GM23338 (cell line): Measurements from ENCODE around the gene SOX12. TPM values are rescaled to one million over a fixed set of nuclear protein-coding genes. Genes with fewer than 3 reads are reported as not detected.

Experiments
- ATAC-seq: fragments of 200-7000 bp; cut with Tn5 transposase; 3 replicates; pipeline ENCODE4 v1.9.1; 2020
- DNase-seq: peaks from one replicate; pipeline ENCODE4 v3.0.0-alpha.2; 2015; ENCODE audit warnings: low spot score
- H2AFZ ChIP-seq: fragments of 200-600 bp; sonication (generic); 2 replicates; pipeline ENCODE4 v1.8.0; 2016; ENCODE audit warnings: antibody characterized with exemption, mild to moderate bottlenecking, moderate library complexity
- H3F3A ChIP-seq: fragments of 200-600 bp; sonication (generic); replicated peaks from 2 replicates; pipeline ENCODE4 v1.8.0; 2017; ENCODE audit warnings: antibody characterized with exemption, mixed run types, low read depth
- H3K27ac ChIP-seq: fragments of 200-600 bp; sonication (generic); 2 replicates; pipeline ENCODE4 v1.6.1; 2016; ENCODE audit warnings: low read depth
- H3K27me3 ChIP-seq: fragments of 200-600 bp; sonication (generic); 2 replicates; pipeline ENCODE4 v1.8.0; 2016; ENCODE audit warnings: mild to moderate bottlenecking, mixed run types, moderate library complexity; ENCODE audit not compliant: insufficient read depth
- H3K36me3 ChIP-seq: fragments of 200-600 bp; sonication (generic); 2 replicates; pipeline ENCODE4 v1.8.0; 2016; ENCODE audit warnings: mild to moderate bottlenecking; ENCODE audit not compliant: insufficient read depth
- H3K4me1 ChIP-seq: fragments of 200-600 bp; sonication (generic); 2 replicates; pipeline ENCODE4 v1.8.0; 2016; ENCODE audit warnings: mild to moderate bottlenecking, moderate library complexity; ENCODE audit not compliant: insufficient read depth
- H3K4me2 ChIP-seq: fragments of 200-600 bp; sonication (generic); 2 replicates; pipeline ENCODE4 v1.7.1; 2017; ENCODE audit warnings: mixed run types
- H3K4me3 ChIP-seq: fragments of 200-600 bp; sonication (generic); 2 replicates; pipeline ENCODE4 v1.6.1; 2016; ENCODE audit warnings: mixed run types
- H3K79me2 ChIP-seq: fragments of 200-600 bp; sonication (generic); replicated peaks from 2 replicates; pipeline ENCODE4 v1.8.0; 2017; ENCODE audit warnings: mild to moderate bottlenecking; ENCODE audit not compliant: insufficient read depth
- H3K9me2 ChIP-seq: fragments of 200-600 bp; sonication (generic); 2 replicates; pipeline ENCODE4 v1.8.0; 2017; ENCODE audit not compliant: insufficient read depth
- H4K20me1 ChIP-seq: fragments of 200-600 bp; sonication (generic); replicated peaks from 2 replicates; pipeline ENCODE4 v1.8.0; 2017; ENCODE audit warnings: mild to moderate bottlenecking; ENCODE audit not compliant: insufficient read depth
- H3K27ac Mint-ChIP-seq: 2 replicates; pipeline ENCODE4 v1.8.0; 2020; ENCODE audit warnings: inconsistent platforms, mild to moderate bottlenecking, moderate library complexity, mixed read lengths
- H3K27me3 Mint-ChIP-seq: 3 replicates; pipeline ENCODE4 v1.8.0; 2022; ENCODE audit warnings: low read depth, mild to moderate bottlenecking, moderate library complexity, mixed read lengths, inconsistent platforms; ENCODE audit not compliant: insufficient read depth, poor library complexity
- H3K36me3 Mint-ChIP-seq: 3 replicates; pipeline ENCODE4 v1.8.0; 2021; ENCODE audit warnings: low read depth, mild to moderate bottlenecking, inconsistent platforms, moderate library complexity, mixed read lengths
- H3K4me1 Mint-ChIP-seq: 3 replicates; pipeline ENCODE4 v1.8.0; 2020; ENCODE audit warnings: mild to moderate bottlenecking, inconsistent platforms, mixed read lengths
- H3K4me3 Mint-ChIP-seq: 3 replicates; pipeline ENCODE4 v1.8.0; 2021; ENCODE audit warnings: moderate library complexity, mild to moderate bottlenecking, inconsistent platforms, mixed read lengths
- H3K9me3 Mint-ChIP-seq: 3 replicates; pipeline ENCODE4 v1.8.0; 2020; ENCODE audit warnings: moderate library complexity, mild to moderate bottlenecking, inconsistent platforms, mixed read lengths
- CREB1 ChIP-seq: fragments of 250-450 bp; sonication (Bioruptor Pico); IDR thresholded peaks from 2 replicates; pipeline ENCODE4 v1.5.0; 2020; ENCODE audit warnings: low read depth, mild to moderate bottlenecking, moderate library complexity
- CTCF ChIP-seq, 2 experiments: fragments of 200-600 bp in 1 of 2; sonication (generic) in 1 of 2; conservative IDR thresholded peaks; 2 replicates each; pipeline versions ENCODE4 v1.5.1 to v1.6.1; 2016 to 2017; ENCODE audit warnings: antibody characterized with exemption in 2 of 2, low read depth in 2 of 2, mild to moderate bottlenecking in 2 of 2, moderate library complexity in 1 of 2
- EZH2 ChIP-seq: fragments of 200-600 bp; sonication (generic); IDR thresholded peaks from one replicate; pipeline ENCODE4 v1.8.0; 2017; ENCODE audit warnings: antibody characterized with exemption, mild to moderate bottlenecking, low read depth; ENCODE audit not compliant: unreplicated experiment
- EZH2phosphoT487 ChIP-seq: fragments of 200-600 bp; sonication (generic); IDR thresholded peaks from one replicate; pipeline ENCODE4 v1.8.1; 2018; ENCODE audit warnings: antibody characterized with exemption; ENCODE audit not compliant: unreplicated experiment
- JUNB ChIP-seq: IDR thresholded peaks from one replicate; pipeline ENCODE4 v1.6.1; 2016; ENCODE audit warnings: antibody characterized with exemption; ENCODE audit not compliant: unreplicated experiment
- NANOG ChIP-seq: IDR thresholded peaks from 2 replicates; pipeline ENCODE4 v1.6.1; 2016; ENCODE audit warnings: antibody characterized with exemption, borderline replicate concordance
- POLR2AphosphoS5 ChIP-seq: IDR thresholded peaks from 2 replicates; pipeline ENCODE4 v1.6.1; 2016; ENCODE audit warnings: antibody characterized with exemption, low read depth
- STAT1 ChIP-seq: IDR thresholded peaks from one replicate; pipeline ENCODE4 v1.6.1; 2016; ENCODE audit warnings: antibody characterized with exemption; ENCODE audit not compliant: unreplicated experiment
- ZNF114 ChIP-seq: fragments of 250-450 bp; sonication (Bioruptor Pico); IDR thresholded peaks from 2 replicates; pipeline ENCODE4 v1.5.0; 2020; ENCODE audit warnings: mild to moderate bottlenecking, moderate library complexity
- ZNF331 ChIP-seq: fragments of 250-450 bp; sonication (Bioruptor Pico); IDR thresholded peaks from 2 replicates; pipeline ENCODE4 v1.5.0; 2020; ENCODE audit warnings: low read depth, mild to moderate bottlenecking, moderate library complexity
- ZNF462 ChIP-seq: fragments of 250-450 bp; sonication (Bioruptor Pico); IDR thresholded peaks from 2 replicates; pipeline ENCODE4 v1.5.0; 2020; ENCODE audit warnings: mild to moderate bottlenecking, moderate library complexity
- polyA plus RNA-seq: library from polyadenylated mRNA; unstranded; fragments of >200 nt; fragmentation: Nextera tagmentation; extraction: Ambion mirVana; gene quantifications from 2 replicates; pipeline ENCODE4 v1.2.1, GENCODE V29; 2016
- total RNA-seq: library from RNA; depleted of rRNA; stranded (reverse); fragments of >200 nt; shearing (Covaris generic); gene quantifications from 2 replicates; pipeline ENCODE4 v1.2.3, GENCODE V29; 2014
- TF ChIP-seq, protein P1 (sequence below): IDR thresholded peaks from 2 replicates; pipeline ENCODE4 v1.6.1; 2016; ENCODE audit warnings: antibody characterized with exemption
- TF ChIP-seq, protein P2 (sequence below): IDR thresholded peaks from one replicate; pipeline ENCODE4 v1.6.1; 2018; ENCODE audit warnings: antibody characterized with exemption; ENCODE audit not compliant: unreplicated experiment

SOX12 gene
- total and polyA plus RNA-seq, 2 experiments from 2014 or later, result 14.1 to 32.0 TPM

DNA sequence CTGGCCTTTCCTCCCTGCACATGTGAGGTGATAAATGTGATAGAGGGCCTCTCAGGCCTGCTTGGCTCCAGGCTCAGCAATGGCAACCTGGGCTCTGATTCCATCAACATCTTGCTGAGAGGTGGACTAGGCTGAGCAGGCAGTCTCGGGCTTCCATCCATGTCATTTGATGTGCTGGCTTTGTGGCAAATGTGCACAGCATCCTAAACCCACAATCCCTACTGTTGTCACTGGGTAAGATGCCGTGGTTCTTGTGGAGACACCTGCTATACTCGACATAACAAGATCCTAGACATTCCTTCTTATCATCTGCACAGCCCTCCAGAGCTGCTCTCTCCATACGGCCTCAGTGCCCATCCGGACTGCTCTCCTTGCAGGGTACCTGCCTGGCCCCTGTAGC is 30.8 kb upstream of the SOX12 start:
- Histone ChIP-seq H3K27me3 (peaks cover 37% of the 10 kb centered on the region), H3F3A (peaks cover 22% of the 10 kb centered on the region), H3K4me2 (no peak overlapping the region), H3K79me2 (peaks cover 34% of the 10 kb centered on the region), H3K4me3 (no peak overlapping the region), H4K20me1 (peaks cover 5% of the 10 kb centered on the region; the same call in 1 of the 2 replicates), H3K27ac (no peak overlapping the region), H2AFZ (no peak overlapping the region), H3K4me1 (peaks cover 30% of the 10 kb centered on the region), H3K36me3 (no peaks in the 10 kb centered on the region), H3K9me2 (no peaks in the 10 kb centered on the region)
- no peak overlapping the region for H3K27ac Mint-ChIP-seq
- no peak overlapping the region; the same call in 2 of the 3 replicates for H3K4me3 Mint-ChIP-seq
- peaks cover 30% of the 10 kb centered on the region for H3K27me3 Mint-ChIP-seq
- no peak for DNase-seq
- H3K9me3 Mint-ChIP-seq, result peaks cover 5% of the 10 kb centered on the region; the same call in 2 of the 3 replicates
- TF ChIP-seq ZNF331 (CRISPR knock-in tag) (no peak), EZH2phosphoT487 (no peak), JUNB (no peak), ZNF462 (CRISPR knock-in tag) (no peak), CTCF (conservative IDR thresholded peaks at IDR 0.05; ENCODE audit: low read depth in 2 of 2) (no peak), EZH2 (no peak), STAT1 (no peak), CREB1 (CRISPR knock-in tag) (no peak), NANOG (no peak), ZNF114 (CRISPR knock-in tag) (no peak), POLR2AphosphoS5 (no peak)
- TF ChIP-seq, protein P1, sequence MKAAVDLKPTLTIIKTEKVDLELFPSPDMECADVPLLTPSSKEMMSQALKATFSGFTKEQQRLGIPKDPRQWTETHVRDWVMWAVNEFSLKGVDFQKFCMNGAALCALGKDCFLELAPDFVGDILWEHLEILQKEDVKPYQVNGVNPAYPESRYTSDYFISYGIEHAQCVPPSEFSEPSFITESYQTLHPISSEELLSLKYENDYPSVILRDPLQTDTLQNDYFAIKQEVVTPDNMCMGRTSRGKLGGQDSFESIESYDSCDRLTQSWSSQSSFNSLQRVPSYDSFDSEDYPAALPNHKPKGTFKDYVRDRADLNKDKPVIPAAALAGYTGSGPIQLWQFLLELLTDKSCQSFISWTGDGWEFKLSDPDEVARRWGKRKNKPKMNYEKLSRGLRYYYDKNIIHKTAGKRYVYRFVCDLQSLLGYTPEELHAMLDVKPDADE, result no peak
- TF ChIP-seq, protein P2, sequence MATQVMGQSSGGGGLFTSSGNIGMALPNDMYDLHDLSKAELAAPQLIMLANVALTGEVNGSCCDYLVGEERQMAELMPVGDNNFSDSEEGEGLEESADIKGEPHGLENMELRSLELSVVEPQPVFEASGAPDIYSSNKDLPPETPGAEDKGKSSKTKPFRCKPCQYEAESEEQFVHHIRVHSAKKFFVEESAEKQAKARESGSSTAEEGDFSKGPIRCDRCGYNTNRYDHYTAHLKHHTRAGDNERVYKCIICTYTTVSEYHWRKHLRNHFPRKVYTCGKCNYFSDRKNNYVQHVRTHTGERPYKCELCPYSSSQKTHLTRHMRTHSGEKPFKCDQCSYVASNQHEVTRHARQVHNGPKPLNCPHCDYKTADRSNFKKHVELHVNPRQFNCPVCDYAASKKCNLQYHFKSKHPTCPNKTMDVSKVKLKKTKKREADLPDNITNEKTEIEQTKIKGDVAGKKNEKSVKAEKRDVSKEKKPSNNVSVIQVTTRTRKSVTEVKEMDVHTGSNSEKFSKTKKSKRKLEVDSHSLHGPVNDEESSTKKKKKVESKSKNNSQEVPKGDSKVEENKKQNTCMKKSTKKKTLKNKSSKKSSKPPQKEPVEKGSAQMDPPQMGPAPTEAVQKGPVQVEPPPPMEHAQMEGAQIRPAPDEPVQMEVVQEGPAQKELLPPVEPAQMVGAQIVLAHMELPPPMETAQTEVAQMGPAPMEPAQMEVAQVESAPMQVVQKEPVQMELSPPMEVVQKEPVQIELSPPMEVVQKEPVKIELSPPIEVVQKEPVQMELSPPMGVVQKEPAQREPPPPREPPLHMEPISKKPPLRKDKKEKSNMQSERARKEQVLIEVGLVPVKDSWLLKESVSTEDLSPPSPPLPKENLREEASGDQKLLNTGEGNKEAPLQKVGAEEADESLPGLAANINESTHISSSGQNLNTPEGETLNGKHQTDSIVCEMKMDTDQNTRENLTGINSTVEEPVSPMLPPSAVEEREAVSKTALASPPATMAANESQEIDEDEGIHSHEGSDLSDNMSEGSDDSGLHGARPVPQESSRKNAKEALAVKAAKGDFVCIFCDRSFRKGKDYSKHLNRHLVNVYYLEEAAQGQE, result no peak
- H3K4me1 Mint-ChIP-seq, result peaks cover 13% of the 10 kb centered on the region
- ATAC-seq, result no peak
- peaks cover 21% of the 10 kb centered on the region for H3K36me3 Mint-ChIP-seq
